Gastroesophageal sphincter (tissue), 3 donors: Measurements from ENCODE around the gene CLN6.

ENCODE experiments used
- CTCF ChIP-seq, 4 experiments: fragments of 200-600 bp in 2 of 4; fragments of 450-650 bp in 2 of 4; sonication (generic) in 1 of 4; IDR thresholded peaks; one replicate each; pipeline ENCODE4 v1.5.1; 2017 to 2019; ENCODE audit warnings: antibody characterized with exemption in 4 of 4, mild to moderate bottlenecking in 2 of 4, moderate library complexity in 2 of 4
- EP300 ChIP-seq: sonication (generic); formaldehyde crosslinking; IDR thresholded peaks from one replicate; pipeline ENCODE4 v1.6.1; 2017; ENCODE audit warnings: antibody characterized with exemption, mild to moderate bottlenecking
- POLR2A ChIP-seq, 2 donors: fragments of 450-650 bp; IDR thresholded peaks; one replicate each; pipeline ENCODE4 v1.6.1; 2017; ENCODE audit warnings: antibody characterized with exemption in 2 of 2, mild to moderate bottlenecking in 2 of 2, moderate library complexity in 1 of 2
- POLR2AphosphoS5 ChIP-seq: sonication (generic); formaldehyde crosslinking; IDR thresholded peaks from one replicate; pipeline ENCODE4 v1.6.1; 2017; ENCODE audit warnings: antibody characterized with exemption

- TF ChIP-seq CTCF (IDR thresholded peaks at IDR 0.05): no peak
- no peak for TF ChIP-seq POLR2AphosphoS5
- no peak for TF ChIP-seq POLR2A (IDR thresholded peaks at IDR 0.05)
- TF ChIP-seq EP300: no peak
Measured at GRCh38 chr15:68203486-68203885, 26.0 kb downstream of the CLN6 start.
